Ectodermal cell (in vitro differentiated cells): Measurements from ENCODE around the gene TPSB2.
"Not testable (repeated sequence)": the region's sequence is repeated elsewhere in the genome, so short reads cannot be mapped to it uniquely, and the experiment has no call there.

ENCODE experiments used
- H3K27ac ChIP-seq: 2 replicates; pipeline ENCODE4 v1.7.0; 2013; ENCODE audit warnings: mild to moderate bottlenecking, low read depth, low read length; ENCODE audit not compliant: insufficient read depth, poor library complexity, severe bottlenecking
- H3K27me3 ChIP-seq: 2 replicates; pipeline ENCODE4 v1.7.0; 2013; ENCODE audit warnings: mild to moderate bottlenecking, low read length; ENCODE audit not compliant: insufficient read depth, control insufficient read depth, poor library complexity, severe bottlenecking
- H3K36me3 ChIP-seq: one replicate; pipeline ENCODE4 v1.7.0; 2013; ENCODE audit warnings: low read length; ENCODE audit not compliant: control insufficient read depth, insufficient read depth
- H3K4me1 ChIP-seq: one replicate; pipeline ENCODE4 v1.7.0; 2013; ENCODE audit warnings: low read length; ENCODE audit not compliant: control insufficient read depth, insufficient read depth
- H3K4me3 ChIP-seq: 2 replicates; pipeline ENCODE4 v1.7.0; 2013; ENCODE audit warnings: low read depth, low read length, control low read depth; ENCODE audit not compliant: insufficient read depth
- H3K9me3 ChIP-seq: 2 replicates; pipeline ENCODE4 v1.7.0; 2013; ENCODE audit warnings: mild to moderate bottlenecking, low read length, moderate library complexity; ENCODE audit not compliant: control insufficient read depth
- WGBS, 2 experiments: methylation state at CpG; one replicate each; pipeline ENCODE4 v1.1.7; 2013; ENCODE audit warnings: missing lambda C conversion rate in 2 of 2; 5-methylcytosine and 5-hydroxymethylcytosine counted together

Gene TPSB2

GRCh38 chr16:1228227-1228626 lies 1.8 kb downstream of the TPSB2 start:
- H3K36me3 ChIP-seq, H3K9me3 ChIP-seq, H3K4me3 ChIP-seq, H3K27ac ChIP-seq, H3K27me3 ChIP-seq, H3K4me1 ChIP-seq: not testable (repeated sequence)
- 85 to 87% methylated on average over 6 to 7 of the region's 7 CpGs for WGBS, 2 experiments

GRCh38 chr16:1226692-1227091 lies 3.3 kb downstream of the TPSB2 start:
- not testable (repeated sequence) for H3K27me3 ChIP-seq, H3K4me3 ChIP-seq, H3K36me3 ChIP-seq, H3K27ac ChIP-seq, H3K9me3 ChIP-seq, H3K4me1 ChIP-seq
- 66 to 78% methylated on average over 12 of the region's 14 CpGs for WGBS, 2 experiments

GRCh38 chr16:1225728-1226311 lies 4.2 kb downstream of the TPSB2 start:
- not testable (repeated sequence) for H3K27ac ChIP-seq, H3K27me3 ChIP-seq, H3K4me3 ChIP-seq

GRCh38 chr16:1225051-1225451 lies 4.9 kb downstream of the TPSB2 start, which contains the start of gene TPSG1:
TPSG1 (minus strand) TSS chr16:1225268; CDS start chr16:1225252, 16 bp downstream.
- Histone ChIP-seq H3K9me3 (no peaks in the 10 kb centered on the region), H3K4me3 (no peak within 1 kb of the TSS), H3K4me1 (peaks cover 3% of the 10 kb centered on the region), H3K27me3 (no peaks in the 10 kb centered on the region), H3K27ac (no peak within 1 kb of the TSS), H3K36me3 (no peaks in the 10 kb centered on the region)
- WGBS, 2 experiments = 89% methylated on average over 10 of the region's 10 CpGs

More at GRCh38 chr16:1225728-1226311, 4.2 kb downstream of the TPSB2 start:
- WGBS, 2 experiments = 82% methylated on average over 24 of the region's 24 CpGs
- H3K9me3 ChIP-seq, H3K4me1 ChIP-seq, H3K36me3 ChIP-seq: not testable (repeated sequence)

- peaks cover 3% of the 10 kb centered on the region for H3K4me1 ChIP-seq
- no peaks in the 10 kb centered on the region for H3K27me3 ChIP-seq
- no peak overlapping the region for H3K27ac ChIP-seq
- 92% methylated on average over 9 of the region's 9 CpGs for WGBS, 2 experiments
- no peaks in the 10 kb centered on the region for H3K36me3 ChIP-seq
- no peak overlapping the region for H3K4me3 ChIP-seq
- no peaks in the 10 kb centered on the region for H3K9me3 ChIP-seq
Measured at GRCh38 chr16:1224558-1224957, 5.4 kb downstream of the TPSB2 start.

- WGBS, 2 experiments = 94% methylated on average over 38 of the region's 38 CpGs
- H3K4me1 ChIP-seq = peaks cover 3% of the 10 kb centered on the region
Measured at GRCh38 chr16:1223355-1224214, 6.4 kb downstream of the TPSB2 start.

GRCh38 chr16:1222553-1223354 lies 7.2 kb downstream of the TPSB2 start:
- no peaks in the 10 kb centered on the region for H3K27me3 ChIP-seq
- H3K27ac ChIP-seq = no peak overlapping the region
- peaks cover 3% of the 10 kb centered on the region for H3K4me1 ChIP-seq
- no peak overlapping the region for H3K4me3 ChIP-seq
- 88 to 89% methylated on average over 25 of the region's 25 CpGs for WGBS, 2 experiments
- H3K36me3 ChIP-seq = no peaks in the 10 kb centered on the region
- no peaks in the 10 kb centered on the region for H3K9me3 ChIP-seq

More at GRCh38 chr16:1223355-1224214, 6.4 kb downstream of the TPSB2 start:
- no peak overlapping the region for H3K27ac ChIP-seq
- no peaks in the 10 kb centered on the region for H3K9me3 ChIP-seq
- no peaks in the 10 kb centered on the region for H3K36me3 ChIP-seq
- no peak overlapping the region for H3K4me3 ChIP-seq
- no peaks in the 10 kb centered on the region for H3K27me3 ChIP-seq

GRCh38 chr16:1221628-1222552 lies 8.1 kb downstream of the TPSB2 start:
- 94 to 95% methylated on average over 40 of the region's 40 CpGs for WGBS, 2 experiments

GRCh38 chr16:1220841-1221627 lies 8.9 kb downstream of the TPSB2 start:
- WGBS, 2 experiments = 93 to 94% methylated on average over 48 of the region's 48 CpGs
- H3K9me3 ChIP-seq = no peaks in the 10 kb centered on the region

More at GRCh38 chr16:1221628-1222552, 8.1 kb downstream of the TPSB2 start:
- Histone ChIP-seq H3K4me1 (peaks cover 3% of the 10 kb centered on the region), H3K4me3 (no peak overlapping the region), H3K27me3 (no peaks in the 10 kb centered on the region), H3K36me3 (no peaks in the 10 kb centered on the region), H3K27ac (no peak overlapping the region), H3K9me3 (no peaks in the 10 kb centered on the region)

More at GRCh38 chr16:1220841-1221627, 8.9 kb downstream of the TPSB2 start:
- Histone ChIP-seq H3K4me3 (no peak overlapping the region), H3K36me3 (no peaks in the 10 kb centered on the region), H3K27me3 (no peaks in the 10 kb centered on the region), H3K4me1 (no peaks in the 10 kb centered on the region), H3K27ac (no peak overlapping the region)
